ENCODE results near the gene PHF21B.
A peak's percentile ranks its signal among the peaks of the same experiment; 100 is the strongest.
"Not testable (repeated sequence)": the region's sequence is repeated elsewhere in the genome, so short reads cannot be mapped to it uniquely, and the experiment has no call there.

Gene PHF21B

DNA sequence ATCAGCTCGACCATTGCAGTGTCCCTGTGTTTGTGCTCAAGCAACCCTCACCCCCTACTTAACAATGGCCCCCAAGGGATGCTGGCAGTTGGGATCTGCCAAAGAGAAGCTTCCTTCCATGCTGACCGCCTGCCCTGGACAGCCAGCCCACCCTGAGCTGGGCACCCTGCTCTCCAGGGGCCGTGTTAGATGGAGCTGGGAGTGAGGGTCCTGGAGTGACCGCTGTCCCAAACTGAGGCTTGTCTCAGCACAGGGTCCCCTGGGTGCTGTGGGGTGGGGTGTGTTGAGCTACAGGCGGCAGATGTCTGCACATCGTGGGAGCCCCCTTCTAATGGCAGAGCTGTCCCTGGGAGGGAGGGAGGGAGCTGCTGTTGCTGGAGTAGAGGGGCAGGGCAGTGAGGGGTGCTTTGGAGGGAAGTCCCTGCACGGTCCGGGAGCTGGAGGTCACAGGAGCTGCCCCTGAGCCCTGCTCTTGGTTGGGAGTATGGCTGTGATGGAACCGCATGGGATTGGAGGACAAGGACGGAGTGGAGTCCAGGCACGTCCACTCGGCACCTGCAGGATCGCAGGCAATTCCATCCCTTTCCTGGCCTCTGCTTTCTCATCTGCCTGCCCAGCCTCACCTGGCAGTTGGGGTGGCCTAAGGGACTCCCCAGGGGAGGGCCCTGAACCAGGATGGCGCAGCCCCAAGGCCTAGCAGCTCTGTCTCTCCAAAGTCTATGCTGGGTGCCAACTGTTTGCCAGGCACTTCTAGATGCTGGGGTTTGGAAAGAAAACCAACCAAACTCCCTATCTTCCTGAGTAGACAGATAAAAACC is 131.1 kb downstream of the PHF21B start:
- no peak for ATAC-seq (replicated peaks)
- H3K27ac Mint-ChIP-seq: no peak overlapping the region
- H3K27me3 Mint-ChIP-seq: peaks cover 10 to 15% of the 10 kb centered on the region in 2 donors
- H3K4me3 Mint-ChIP-seq: no peak overlapping the region
- no peaks in the 10 kb centered on the region for H3K36me3 Mint-ChIP-seq (ENCODE audit: insufficient read depth)
- DNase-seq: no peak
- no peaks in the 10 kb centered on the region for H3K9me3 Mint-ChIP-seq
- H3K4me1 Mint-ChIP-seq (ENCODE audit: low read depth in 2 of 2): no peaks in the 10 kb centered on the region

DNA sequence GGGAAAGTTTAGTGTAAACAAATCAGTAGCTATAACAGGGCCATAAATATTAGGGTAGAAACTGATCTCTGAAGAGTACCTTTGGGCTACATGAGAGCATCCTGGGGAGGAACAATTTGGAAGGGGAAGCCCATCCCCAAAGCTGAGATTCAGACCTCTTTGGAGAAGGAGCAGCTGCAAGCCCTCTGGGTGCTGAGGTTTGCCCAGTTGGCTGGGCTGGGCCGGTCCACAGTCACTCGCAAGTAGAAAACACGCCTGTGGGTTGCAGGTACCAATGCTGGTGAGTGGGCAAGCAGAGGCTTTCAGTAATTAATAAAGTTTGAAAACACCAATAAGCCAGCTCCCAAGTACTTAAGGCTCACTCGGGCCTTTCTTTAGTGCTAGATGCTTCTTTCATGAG is 132.9 kb downstream of the PHF21B start:
- DNase-seq (no peak), ATAC-seq (replicated peaks) (no peak)
- Mint-ChIP-seq H3K4me3 (no peak overlapping the region), H3K27me3 (peaks cover 17 to 18% of the 10 kb centered on the region in 2 donors), H3K9me3 (no peaks in the 10 kb centered on the region), H3K36me3 (ENCODE audit: insufficient read depth) (no peaks in the 10 kb centered on the region), H3K27ac (no peak overlapping the region), H3K4me1 (ENCODE audit: low read depth in 2 of 2) (no peaks in the 10 kb centered on the region)

DNA sequence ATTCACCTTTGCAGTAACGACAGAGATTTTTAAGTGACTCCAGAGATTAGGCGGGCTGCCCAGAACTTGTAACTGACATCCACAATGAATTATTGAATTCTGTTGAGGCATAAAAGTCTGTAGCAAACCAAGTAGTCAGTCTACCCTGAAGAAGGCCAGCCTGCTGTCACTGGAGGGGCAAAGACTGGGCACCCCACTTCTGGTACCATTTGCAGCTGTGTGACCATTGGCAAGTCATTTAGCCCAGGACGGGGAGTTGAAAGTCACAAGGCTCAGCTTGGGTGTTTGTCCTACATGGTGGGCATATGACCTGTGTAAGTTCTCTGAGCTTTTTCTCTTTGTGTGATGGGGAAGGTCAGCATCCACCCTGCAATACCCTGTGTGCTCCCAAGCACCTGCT is 138.0 kb downstream of the PHF21B start:
- DNase-seq (no peak), ATAC-seq (replicated peaks) (no peak)
- no peak overlapping the region for H3K4me3 Mint-ChIP-seq
- no peaks in the 10 kb centered on the region for H3K4me1 Mint-ChIP-seq (ENCODE audit: low read depth in 2 of 2)
- H3K9me3 Mint-ChIP-seq: no peaks in the 10 kb centered on the region
- H3K27ac Mint-ChIP-seq: no peak overlapping the region
- no peaks in the 10 kb centered on the region for H3K36me3 Mint-ChIP-seq (ENCODE audit: insufficient read depth)
- H3K27me3 Mint-ChIP-seq: peaks cover 20 to 46% of the 10 kb centered on the region in 2 donors

DNA sequence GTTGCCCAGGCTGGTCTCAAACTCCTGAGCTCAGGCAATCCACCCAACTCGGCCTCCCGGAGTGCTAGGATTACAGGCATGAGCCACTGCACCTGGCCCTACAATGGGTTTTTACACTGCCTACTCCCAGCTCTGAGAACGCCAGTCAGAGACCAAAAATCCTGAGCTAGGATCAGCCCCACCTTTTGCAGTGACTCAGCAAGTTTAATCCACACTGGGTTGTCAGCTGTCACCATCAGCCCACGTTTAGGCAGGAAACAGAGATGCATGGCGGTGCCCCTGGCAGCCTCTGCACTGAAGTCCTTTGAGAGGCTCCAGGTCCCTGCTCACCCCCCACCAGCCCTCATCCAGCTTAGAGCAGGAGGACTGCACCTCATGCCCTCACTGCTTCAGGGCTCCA is 139.8 kb downstream of the PHF21B start:
- no peak overlapping the region for H3K27ac Mint-ChIP-seq
- no peaks in the 10 kb centered on the region for H3K9me3 Mint-ChIP-seq
- ATAC-seq (replicated peaks) (no peak), DNase-seq (no peak)
- peaks cover 20 to 50% of the 10 kb centered on the region in 2 donors for H3K27me3 Mint-ChIP-seq
- no peak overlapping the region for H3K4me3 Mint-ChIP-seq
- H3K4me1 Mint-ChIP-seq (ENCODE audit: low read depth in 2 of 2): no peaks in the 10 kb centered on the region
- no peaks in the 10 kb centered on the region for H3K36me3 Mint-ChIP-seq (ENCODE audit: insufficient read depth)

DNA sequence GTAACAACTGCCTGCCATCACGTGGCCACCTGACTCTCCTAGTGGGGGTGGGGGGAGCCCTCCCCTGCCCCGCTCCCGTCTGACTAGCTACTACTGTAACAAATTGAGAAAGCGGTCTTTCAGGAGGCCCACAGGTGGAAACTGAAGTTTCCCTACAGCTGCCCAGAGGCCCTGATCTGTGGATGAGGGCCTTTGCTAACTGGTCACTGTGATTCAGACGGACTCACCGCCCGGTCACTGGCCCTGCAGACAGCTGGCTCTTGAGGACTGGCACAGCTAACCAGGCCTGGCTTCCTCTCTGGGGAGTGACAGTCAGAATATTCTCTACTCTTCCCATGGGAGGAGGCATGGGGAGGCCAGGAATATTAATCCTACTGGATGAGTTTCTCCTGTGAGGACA is 140.6 kb downstream of the PHF21B start:
- ATAC-seq (replicated peaks): no peak

DNA sequence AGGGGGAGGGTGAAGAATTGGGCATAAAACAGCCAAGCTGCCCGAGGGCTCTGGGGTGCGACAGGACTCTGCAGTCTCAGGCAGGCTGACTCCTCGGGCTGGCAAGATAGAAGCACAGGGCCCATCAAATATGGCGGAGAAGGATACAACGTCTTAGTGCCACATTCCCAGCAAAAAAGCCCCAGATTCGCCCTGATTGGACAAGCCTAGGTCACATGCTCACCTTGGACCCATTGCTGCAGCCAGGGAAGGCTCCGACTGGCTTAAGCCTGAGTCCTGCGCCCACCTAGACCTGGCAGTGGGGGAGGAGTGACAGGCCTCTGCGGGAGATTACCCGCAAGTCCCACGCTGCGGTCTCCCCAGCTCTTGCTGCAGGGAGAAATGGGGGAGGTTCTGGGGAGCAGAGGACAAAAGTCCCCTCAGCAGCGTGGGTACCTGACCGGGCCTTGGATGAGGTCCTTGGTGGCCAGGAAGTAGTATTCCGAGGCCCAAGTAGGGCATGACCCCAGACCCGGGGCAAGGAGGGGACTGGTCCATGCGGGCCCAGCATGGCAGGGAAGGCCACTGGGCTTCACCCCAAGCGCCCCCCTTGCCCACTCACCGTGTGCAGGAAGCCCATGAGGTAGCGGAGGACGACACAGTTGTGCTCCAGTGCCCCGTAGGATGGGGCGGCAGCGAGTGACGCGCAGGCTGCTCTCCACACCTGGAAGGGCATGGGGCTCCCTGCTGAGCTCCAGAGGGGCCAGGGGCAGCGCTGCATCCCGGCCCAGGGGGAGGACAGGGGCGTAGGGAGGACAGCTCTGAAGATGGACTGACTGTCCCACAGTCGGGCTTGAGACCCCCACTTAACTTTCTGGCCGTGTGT is 144.4 kb downstream of the PHF21B start:
- H3K36me3 Mint-ChIP-seq (ENCODE audit: insufficient read depth): no peaks in the 10 kb centered on the region
- no peak overlapping the region for H3K4me3 Mint-ChIP-seq
- no peak overlapping the region for H3K27ac Mint-ChIP-seq
- ATAC-seq (replicated peaks) (no peak), DNase-seq (no peak)
- no peaks in the 10 kb centered on the region for H3K9me3 Mint-ChIP-seq
- no peaks in the 10 kb centered on the region for H3K4me1 Mint-ChIP-seq (ENCODE audit: low read depth in 2 of 2)
- peaks cover 11 to 55% of the 10 kb centered on the region in 2 donors for H3K27me3 Mint-ChIP-seq

More for the DNA sequence above, 140.6 kb downstream of the PHF21B start:
- H3K27me3 Mint-ChIP-seq: peaks cover 20 to 56% of the 10 kb centered on the region in 2 donors
- H3K4me3 Mint-ChIP-seq: no peak overlapping the region
- no peak overlapping the region for H3K27ac Mint-ChIP-seq
- no peaks in the 10 kb centered on the region for H3K4me1 Mint-ChIP-seq (ENCODE audit: low read depth in 2 of 2)
- H3K36me3 Mint-ChIP-seq (ENCODE audit: insufficient read depth): no peaks in the 10 kb centered on the region
- DNase-seq: no peak
- H3K9me3 Mint-ChIP-seq: no peaks in the 10 kb centered on the region

DNA sequence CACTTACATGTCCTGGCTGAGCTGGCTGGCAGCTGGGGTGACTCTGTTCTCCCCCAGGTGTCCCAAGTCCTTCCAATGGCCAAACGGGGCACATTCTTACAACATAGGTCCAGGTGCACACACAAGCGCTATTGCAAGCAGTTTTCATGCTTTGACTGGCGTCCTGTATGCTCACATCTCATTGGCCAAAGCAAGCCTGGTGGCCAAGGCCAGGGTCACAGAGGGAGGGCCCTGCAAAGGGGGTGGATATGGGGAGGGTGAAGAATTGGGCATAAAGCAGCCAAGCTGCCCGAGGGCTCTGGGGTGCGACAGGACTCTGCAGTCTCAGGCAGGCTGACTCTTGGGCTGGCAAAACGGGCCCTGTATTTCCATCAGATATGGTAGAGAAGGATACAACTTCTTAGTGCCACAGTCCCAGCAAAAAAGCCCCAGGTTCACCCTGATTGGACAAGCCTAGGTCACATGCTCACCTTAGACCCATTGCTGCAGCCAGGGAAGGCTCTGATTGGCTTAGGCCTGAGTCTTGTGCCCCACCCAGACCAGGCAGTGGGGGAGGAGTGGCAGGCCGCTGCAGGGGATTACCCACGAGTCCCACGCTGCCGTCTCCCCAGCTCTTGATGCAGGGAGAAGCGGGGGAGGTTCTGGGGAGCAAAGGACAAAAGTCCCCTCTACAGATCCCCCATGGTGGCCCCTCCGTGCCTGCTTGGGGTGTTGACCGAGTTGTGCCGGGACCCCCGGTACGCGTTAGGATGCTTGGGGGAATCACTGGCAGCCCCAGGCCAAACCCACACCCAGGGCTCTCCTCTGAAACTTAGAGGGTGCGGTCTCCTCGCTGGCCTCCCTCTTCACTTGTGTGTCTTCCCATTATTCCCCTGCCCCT is 146.6 kb downstream of the PHF21B start:
- Mint-ChIP-seq H3K4me1 (ENCODE audit: low read depth in 2 of 2) (no peaks in the 10 kb centered on the region), H3K4me3 (no peak overlapping the region), H3K9me3 (no peaks in the 10 kb centered on the region), H3K36me3 (ENCODE audit: insufficient read depth) (no peaks in the 10 kb centered on the region), H3K27me3 (peaks cover 8 to 41% of the 10 kb centered on the region in 2 donors), H3K27ac (no peak overlapping the region)
- ATAC-seq (replicated peaks) (no peak), DNase-seq (no peak)

DNA sequence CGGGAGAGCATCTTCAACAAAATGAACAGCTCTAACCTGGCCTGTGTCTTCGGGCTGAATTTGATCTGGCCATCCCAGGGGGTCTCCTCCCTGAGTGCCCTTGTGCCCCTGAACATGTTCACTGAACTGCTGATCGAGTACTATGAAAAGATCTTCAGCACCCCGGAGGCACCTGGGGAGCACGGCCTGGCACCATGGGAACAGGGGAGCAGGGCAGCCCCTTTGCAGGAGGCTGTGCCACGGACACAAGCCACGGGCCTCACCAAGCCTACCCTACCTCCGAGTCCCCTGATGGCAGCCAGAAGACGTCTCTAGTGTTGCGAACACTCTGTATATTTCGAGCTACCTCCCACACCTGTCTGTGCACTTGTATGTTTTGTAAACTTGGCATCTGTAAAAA is 147.5 kb downstream of the PHF21B start:
- no peaks in the 10 kb centered on the region for H3K4me1 Mint-ChIP-seq (ENCODE audit: low read depth in 2 of 2)
- H3K9me3 Mint-ChIP-seq: no peaks in the 10 kb centered on the region
- peaks cover 2 to 33% of the 10 kb centered on the region in 2 donors for H3K27me3 Mint-ChIP-seq
- H3K36me3 Mint-ChIP-seq (ENCODE audit: insufficient read depth): peaks cover 3% of the 10 kb centered on the region
- DNase-seq (no peak), ATAC-seq (replicated peaks) (no peak)
- no peak overlapping the region for H3K4me3 Mint-ChIP-seq
- H3K27ac Mint-ChIP-seq: no peak overlapping the region

DNA sequence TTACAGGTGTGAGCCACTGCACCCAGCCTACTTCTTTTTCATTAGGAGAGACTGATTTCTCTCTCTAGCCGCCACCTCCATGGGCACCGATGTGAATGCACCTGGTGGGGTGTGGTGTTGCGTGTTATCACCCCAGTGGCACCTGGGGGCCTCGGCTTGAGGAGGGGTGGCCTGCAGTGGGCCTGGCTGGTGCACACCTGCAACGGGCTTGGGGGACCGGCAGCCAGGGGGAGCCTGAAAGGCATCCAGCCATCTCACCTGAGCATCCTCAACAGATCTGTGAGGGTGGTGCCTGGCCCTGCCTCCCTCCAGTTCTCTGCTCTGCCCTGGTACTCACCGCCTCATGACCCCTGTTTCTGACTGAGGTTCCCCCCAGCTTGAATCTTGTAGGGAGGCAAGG is 148.6 kb downstream of the PHF21B start:
- Mint-ChIP-seq H3K27ac (peak overlapping the region in 1 of 2 donors; percentile 62), H3K36me3 (ENCODE audit: insufficient read depth) (peaks cover 3% of the 10 kb centered on the region), H3K4me1 (ENCODE audit: low read depth in 2 of 2) (no peaks in the 10 kb centered on the region), H3K9me3 (no peaks in the 10 kb centered on the region), H3K27me3 (peaks cover 0 to 27% of the 10 kb centered on the region in 2 donors), H3K4me3 (no peak overlapping the region)
- no peak for DNase-seq
- ATAC-seq (replicated peaks): no peak

DNA sequence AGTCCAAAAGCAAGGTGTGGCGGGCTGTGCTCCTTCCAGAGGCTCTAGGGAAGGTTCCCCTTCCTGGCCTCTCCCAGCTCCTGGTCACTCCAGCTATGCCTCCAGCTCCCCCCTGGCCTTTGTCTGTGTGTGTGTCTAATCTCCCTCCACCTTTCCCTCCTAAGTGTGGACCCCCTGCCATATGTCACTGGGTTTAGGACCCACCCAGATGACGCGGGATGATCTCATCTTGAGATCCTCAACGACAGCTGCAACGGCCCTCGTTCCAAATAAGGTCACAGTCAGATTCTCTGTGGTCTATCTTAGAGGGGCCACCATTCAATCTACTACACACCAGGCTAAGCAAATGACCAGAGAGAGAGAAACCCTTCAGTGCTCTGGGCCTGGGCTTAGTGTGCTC is 149.5 kb downstream of the PHF21B start:
- DNase-seq: no peak
- Mint-ChIP-seq H3K4me3 (no peak overlapping the region), H3K4me1 (ENCODE audit: low read depth in 2 of 2) (no peaks in the 10 kb centered on the region), H3K9me3 (no peaks in the 10 kb centered on the region), H3K27ac (no peak overlapping the region), H3K27me3 (peaks cover 0 to 26% of the 10 kb centered on the region in 2 donors), H3K36me3 (ENCODE audit: insufficient read depth) (peaks cover 3% of the 10 kb centered on the region)
- ATAC-seq (replicated peaks): no peak

DNA sequence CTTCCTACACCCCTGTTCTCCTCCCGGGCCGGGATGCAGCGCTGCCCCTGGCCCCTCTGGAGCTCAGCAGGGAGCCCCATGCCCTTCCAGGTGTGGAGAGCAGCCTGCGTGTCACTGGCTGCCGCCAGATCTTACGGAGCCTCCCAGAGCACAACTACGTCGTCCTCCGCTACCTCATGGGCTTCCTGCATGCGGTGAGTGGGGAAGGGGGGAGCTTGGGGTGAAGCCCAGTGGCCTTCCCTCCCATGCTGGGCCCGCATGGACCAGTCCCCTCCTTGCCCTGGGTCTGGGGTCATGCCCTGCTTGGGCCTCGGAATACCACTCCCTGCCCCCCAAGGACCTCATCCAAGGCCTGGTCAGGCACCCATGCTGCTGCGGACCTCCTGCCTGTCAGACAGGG is 150.2 kb downstream of the PHF21B start:
- ATAC-seq (replicated peaks): no peak
- Mint-ChIP-seq H3K4me1 (ENCODE audit: low read depth in 2 of 2) (no peaks in the 10 kb centered on the region), H3K27ac (no peak overlapping the region), H3K36me3 (ENCODE audit: insufficient read depth) (peaks cover 3% of the 10 kb centered on the region), H3K4me3 (no peak overlapping the region), H3K9me3 (no peaks in the 10 kb centered on the region), H3K27me3 (peaks cover 0 to 19% of the 10 kb centered on the region in 2 donors)
- DNase-seq: no peak

DNA sequence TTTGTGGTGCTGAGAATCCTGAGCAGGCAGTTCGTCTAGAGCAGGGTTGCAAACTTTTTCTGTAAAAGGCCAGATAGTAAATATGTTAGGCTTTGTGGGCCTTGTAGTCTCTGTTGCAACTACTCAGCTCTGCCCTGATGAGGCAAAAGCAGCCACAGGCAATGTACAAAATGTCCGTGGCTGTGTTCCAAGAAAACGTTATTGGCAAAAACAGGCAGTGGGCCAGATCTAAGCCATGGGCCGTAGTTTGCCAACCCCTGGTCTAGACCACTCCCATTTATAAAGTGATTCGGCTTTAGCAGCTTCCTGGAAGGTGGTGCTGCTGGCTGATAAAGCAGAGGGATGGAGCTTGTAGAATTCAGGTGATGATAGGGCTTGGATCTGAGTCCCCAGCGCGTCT is 151.0 kb downstream of the PHF21B start:
- not testable (repeated sequence) for H3K4me1 Mint-ChIP-seq (ENCODE audit: low read depth in 2 of 2); ATAC-seq (replicated peaks); H3K36me3 Mint-ChIP-seq (ENCODE audit: insufficient read depth); H3K4me3 Mint-ChIP-seq; H3K27ac Mint-ChIP-seq; DNase-seq; H3K9me3 Mint-ChIP-seq
- peaks cover 0 to 13% of the 10 kb centered on the region in 2 donors for H3K27me3 Mint-ChIP-seq

DNA sequence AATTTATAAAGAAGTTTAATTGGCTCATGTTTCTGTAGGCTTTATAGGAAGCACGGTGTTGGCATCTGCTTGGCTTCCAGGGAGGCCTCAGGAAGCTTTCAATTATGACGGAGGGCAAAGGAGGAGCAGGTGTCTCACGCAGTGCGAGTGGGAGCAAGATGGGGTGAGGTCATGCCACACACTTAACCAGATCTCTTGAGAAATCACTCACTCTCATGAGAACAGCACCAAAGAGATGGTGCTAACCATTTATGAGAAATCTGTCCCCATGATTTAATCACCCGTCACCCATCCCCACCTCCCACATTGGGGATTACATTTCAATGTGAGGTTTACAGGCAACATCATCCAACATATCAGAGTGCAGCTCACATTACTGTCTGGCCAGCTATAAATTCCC is 153.9 kb downstream of the PHF21B start:
- DNase-seq (no peak), ATAC-seq (replicated peaks) (no peak)
- H3K27me3 Mint-ChIP-seq: no peaks in the 10 kb centered on the region
- no peak overlapping the region for H3K4me3 Mint-ChIP-seq
- peaks cover 3% of the 10 kb centered on the region for H3K36me3 Mint-ChIP-seq (ENCODE audit: insufficient read depth)
- H3K9me3 Mint-ChIP-seq: no peaks in the 10 kb centered on the region
- H3K27ac Mint-ChIP-seq: no peak overlapping the region
- H3K4me1 Mint-ChIP-seq (ENCODE audit: low read depth in 2 of 2): no peaks in the 10 kb centered on the region
